ENCODE results near the gene RNU5B-1. TPM values are rescaled to one million over a fixed set of nuclear protein-coding genes. Genes with fewer than 3 reads are reported as not detected.

The RNU5B-1 gene
- total RNA-seq, 1 donor from 2014 or later = 47.6 TPM

DNA sequence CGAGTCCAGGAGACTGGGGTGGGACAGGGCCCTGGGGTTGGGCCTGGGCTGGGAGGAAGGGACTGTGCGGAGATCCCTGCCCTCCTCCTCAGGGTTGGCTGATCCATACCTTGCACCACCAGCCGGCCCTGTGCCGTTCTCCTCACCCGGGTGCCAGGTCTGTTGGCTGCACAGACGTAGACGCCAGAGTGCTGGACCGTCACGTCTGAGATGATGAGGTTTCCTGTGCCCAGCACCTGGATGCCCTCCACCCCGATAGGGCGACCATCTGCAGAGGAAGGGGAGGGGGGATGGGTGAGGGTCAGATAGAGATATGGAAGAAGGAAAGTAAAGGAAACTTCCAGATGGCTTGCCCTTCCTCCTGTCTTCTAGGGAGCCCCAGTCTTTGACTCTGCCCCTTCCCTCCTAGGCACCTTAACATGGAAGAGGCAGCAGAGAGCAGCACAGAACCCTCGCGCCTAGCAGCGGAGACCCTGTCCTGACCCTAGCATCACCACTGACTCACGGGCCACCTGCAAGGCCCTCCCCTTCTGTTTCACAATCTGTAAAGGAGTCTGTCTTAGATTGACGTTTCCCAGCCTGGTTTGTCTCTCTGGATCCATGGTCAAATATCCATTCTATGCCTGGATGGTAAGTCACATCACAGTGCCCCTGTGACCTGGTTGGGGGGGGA, 28.8 kb downstream of the RNU5B-1 start:
- TF ChIP-seq, protein P1, sequence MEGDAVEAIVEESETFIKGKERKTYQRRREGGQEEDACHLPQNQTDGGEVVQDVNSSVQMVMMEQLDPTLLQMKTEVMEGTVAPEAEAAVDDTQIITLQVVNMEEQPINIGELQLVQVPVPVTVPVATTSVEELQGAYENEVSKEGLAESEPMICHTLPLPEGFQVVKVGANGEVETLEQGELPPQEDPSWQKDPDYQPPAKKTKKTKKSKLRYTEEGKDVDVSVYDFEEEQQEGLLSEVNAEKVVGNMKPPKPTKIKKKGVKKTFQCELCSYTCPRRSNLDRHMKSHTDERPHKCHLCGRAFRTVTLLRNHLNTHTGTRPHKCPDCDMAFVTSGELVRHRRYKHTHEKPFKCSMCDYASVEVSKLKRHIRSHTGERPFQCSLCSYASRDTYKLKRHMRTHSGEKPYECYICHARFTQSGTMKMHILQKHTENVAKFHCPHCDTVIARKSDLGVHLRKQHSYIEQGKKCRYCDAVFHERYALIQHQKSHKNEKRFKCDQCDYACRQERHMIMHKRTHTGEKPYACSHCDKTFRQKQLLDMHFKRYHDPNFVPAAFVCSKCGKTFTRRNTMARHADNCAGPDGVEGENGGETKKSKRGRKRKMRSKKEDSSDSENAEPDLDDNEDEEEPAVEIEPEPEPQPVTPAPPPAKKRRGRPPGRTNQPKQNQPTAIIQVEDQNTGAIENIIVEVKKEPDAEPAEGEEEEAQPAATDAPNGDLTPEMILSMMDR (IDR thresholded peaks at IDR 0.05) = no peak
- Histone ChIP-seq H3K36me3 (no peaks in the 10 kb centered on the region), H3K27ac (no peak overlapping the region), H3K27me3 (ENCODE audit: low read depth) (no peaks in the 10 kb centered on the region), H3K9me3 (no peaks in the 10 kb centered on the region), H3K4me3 (no peak overlapping the region), H3K4me1 (no peaks in the 10 kb centered on the region)
- ATAC-seq (no peak), DNase-seq (no peak)
- intact Hi-C loops (cut with DNase I) = no loop called here

DNA sequence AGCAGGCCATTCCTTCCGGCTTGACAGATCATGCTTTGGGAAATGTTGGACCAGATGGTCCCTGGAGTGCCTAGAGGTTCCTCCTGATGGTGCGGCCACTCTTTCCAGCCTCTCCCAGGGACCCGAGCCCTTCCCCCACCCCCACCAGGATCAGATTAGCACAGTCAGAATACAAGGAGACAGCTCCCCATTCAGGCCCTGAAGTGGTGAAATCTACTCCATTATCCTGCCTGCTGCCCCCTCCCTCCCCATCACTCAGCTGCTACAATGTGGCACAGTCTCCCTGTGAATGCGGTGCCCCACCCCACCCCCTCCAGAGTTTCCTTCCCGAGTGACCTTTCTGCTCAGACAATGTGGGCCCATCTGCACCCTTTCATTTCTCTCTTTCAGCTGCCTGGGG, 29.4 kb downstream of the RNU5B-1 start:
- ATAC-seq = no peak
- TF ChIP-seq, protein P1 (IDR thresholded peaks at IDR 0.05) = no peak
- Histone ChIP-seq H3K4me1 (no peaks in the 10 kb centered on the region), H3K36me3 (no peaks in the 10 kb centered on the region), H3K4me3 (no peak overlapping the region), H3K9me3 (no peaks in the 10 kb centered on the region), H3K27me3 (ENCODE audit: low read depth) (no peaks in the 10 kb centered on the region), H3K27ac (no peak overlapping the region)
- no peak for DNase-seq
- intact Hi-C loops (cut with DNase I) = no loop called here

DNA sequence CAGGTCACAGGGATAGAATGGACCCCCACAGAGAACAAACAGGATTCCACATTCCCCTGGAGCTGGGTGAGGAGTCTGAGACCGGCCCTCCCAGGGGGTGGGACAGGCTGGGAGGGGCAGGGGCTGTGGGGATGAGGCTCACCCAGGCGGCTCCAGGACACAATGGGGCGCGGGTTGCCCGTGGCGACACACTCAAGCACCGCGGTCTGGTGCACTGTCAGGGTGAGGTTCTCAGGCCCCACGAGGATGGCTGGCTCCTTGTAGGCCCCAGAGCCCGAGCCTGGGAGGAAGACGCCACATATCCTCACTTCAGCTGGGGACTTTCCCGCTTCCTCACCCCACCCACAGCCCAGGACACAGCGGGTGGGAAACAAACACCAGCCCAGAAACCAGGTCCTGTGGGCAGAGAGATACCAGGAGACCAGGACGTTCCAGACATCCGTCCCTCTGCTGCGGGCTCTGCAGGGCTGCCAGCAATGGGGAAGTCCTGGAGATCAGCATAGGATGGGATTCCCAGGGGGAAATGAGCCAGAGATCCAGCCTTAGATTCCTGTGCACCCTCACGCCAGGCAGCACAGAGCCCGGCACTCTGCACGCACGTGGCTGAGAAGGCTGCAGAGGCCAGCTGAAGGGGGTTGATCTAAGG, 30.2 kb downstream of the RNU5B-1 start:
- Histone ChIP-seq H3K9me3 (no peaks in the 10 kb centered on the region), H3K36me3 (no peaks in the 10 kb centered on the region), H3K4me3 (no peak overlapping the region), H3K4me1 (no peaks in the 10 kb centered on the region), H3K27me3 (ENCODE audit: low read depth) (no peaks in the 10 kb centered on the region), H3K27ac (no peak overlapping the region)
- ATAC-seq (no peak), DNase-seq (no peak)
- TF ChIP-seq, protein P1 (IDR thresholded peaks at IDR 0.05) = no peak
- intact Hi-C loops (cut with DNase I) = no loop called here

GRCh38 chr15:65335278-65336055, 31.0 kb downstream of the RNU5B-1 start:
- H3K36me3 ChIP-seq = no peaks in the 10 kb centered on the region
- H3K27me3 ChIP-seq (ENCODE audit: low read depth) = no peaks in the 10 kb centered on the region
- ATAC-seq = no peak
- H3K9me3 ChIP-seq = no peaks in the 10 kb centered on the region
- intact Hi-C loops (cut with DNase I) = no loop called here
- no peak for DNase-seq
- TF ChIP-seq, protein P1 (IDR thresholded peaks at IDR 0.05) = no peak
- no peaks in the 10 kb centered on the region for H3K4me1 ChIP-seq
- no peak overlapping the region for H3K27ac ChIP-seq
- H3K4me3 ChIP-seq = no peak overlapping the region

GRCh38 chr15:65336493-65337435, 32.3 kb downstream of the RNU5B-1 start:
- Histone ChIP-seq H3K9me3 (no peaks in the 10 kb centered on the region), H3K4me3 (no peak overlapping the region), H3K27me3 (ENCODE audit: low read depth) (no peaks in the 10 kb centered on the region), H3K4me1 (no peaks in the 10 kb centered on the region), H3K36me3 (no peaks in the 10 kb centered on the region), H3K27ac (no peak overlapping the region)
- intact Hi-C loops (cut with DNase I) = no loop called here
- TF ChIP-seq, protein P1 (IDR thresholded peaks at IDR 0.05) = no peak
- DNase-seq (no peak), ATAC-seq (no peak)
